K562 (cell line): ENCODE results near the gene SLTM. TPM values are rescaled to one million over a fixed set of nuclear protein-coding genes. Genes with fewer than 3 reads are reported as not detected.

Experiments used
- ADNP ChIP-seq: fragments of 200-800 bp; sonication (Bioruptor generic); IDR thresholded peaks from 2 replicates; pipeline ENCODE4 v1.6.1; 2016; ENCODE audit warnings: missing genetic modification characterization, missing compliant biosample characterization
- BACH1 ChIP-seq: fragments of 200-800 bp; sonication (Bioruptor generic); IDR thresholded peaks from 2 replicates; pipeline ENCODE4 v1.6.1; 2016; ENCODE audit warnings: missing genetic modification characterization, missing compliant biosample characterization
- CXXC5 ChIP-seq: fragments of 250-450 bp; sonication (Bioruptor Pico); IDR thresholded peaks from 2 replicates; pipeline ENCODE4 v1.8.0; 2022; ENCODE audit warnings: inconsistent platforms, mild to moderate bottlenecking, moderate library complexity
- ESRRA ChIP-seq: fragments of 450-650 bp; IDR thresholded peaks from 2 replicates; pipeline ENCODE4 v1.6.1; 2014; ENCODE audit warnings: low read depth, mild to moderate bottlenecking, moderate library complexity, borderline replicate concordance
- KDM1A ChIP-seq, 2 experiments: fragments of 450-650 bp; IDR thresholded peaks; 2 replicates each; pipeline ENCODE4 v1.6.1; 2016; ENCODE audit warnings: mild to moderate bottlenecking in 2 of 2
- KDM2B ChIP-seq: fragments of 250-450 bp; sonication (Bioruptor Pico); IDR thresholded peaks from 2 replicates; pipeline ENCODE4 v1.8.0; 2021; ENCODE audit warnings: mild to moderate bottlenecking, moderate library complexity
- KLF10 ChIP-seq: fragments of 250-450 bp; sonication (Bioruptor Pico); IDR thresholded peaks from 2 replicates; pipeline ENCODE4 v1.6.1; 2021; ENCODE audit warnings: matching md5 sums
- MED1 ChIP-seq: sonication (generic); formaldehyde crosslinking; IDR thresholded peaks from 2 replicates; pipeline ENCODE4 v1.8.1; 2023; ENCODE audit warnings: missing genetic modification reagents, borderline replicate concordance
- MTF1 ChIP-seq: fragments of 250-450 bp; sonication (Bioruptor Pico); IDR thresholded peaks from 2 replicates; pipeline ENCODE4 v1.9.0; 2021; ENCODE audit warnings: moderate library complexity, mild to moderate bottlenecking, inconsistent platforms, borderline replicate concordance
- REST ChIP-seq, 2 experiments: fragments of 450-650 bp; formaldehyde crosslinking in 1 of 2; IDR thresholded peaks; 2 replicates each; pipeline versions ENCODE4 v1.4.0 to v1.6.1; 2014 to 2020; ENCODE audit warnings: mild to moderate bottlenecking in 2 of 2, borderline replicate concordance in 1 of 2, low read depth in 1 of 2
- SREBF1 ChIP-seq: fragments of 150-350 bp; IDR thresholded peaks from 2 replicates; pipeline ENCODE4 v1.6.1; 2014; ENCODE audit warnings: antibody characterized with exemption, low read depth, low read length, borderline replicate concordance
- TAF9B ChIP-seq: fragments of 450-650 bp; IDR thresholded peaks from 2 replicates; pipeline ENCODE4 v1.6.1; 2018; ENCODE audit warnings: mild to moderate bottlenecking; ENCODE audit not compliant: partially characterized antibody
- ZNF398 ChIP-seq: fragments of 250-450 bp; sonication (Bioruptor Pico); IDR thresholded peaks from 2 replicates; pipeline ENCODE4 v1.8.0; 2021; ENCODE audit warnings: moderate library complexity, mild to moderate bottlenecking, inconsistent platforms
- ZNF408 ChIP-seq: fragments of 250-450 bp; sonication (Bioruptor Pico); IDR thresholded peaks from 2 replicates; pipeline ENCODE4 v1.4.0; 2020; ENCODE audit warnings: low read depth, mild to moderate bottlenecking, moderate library complexity
- ZNF57 ChIP-seq: fragments of 450-650 bp; formaldehyde crosslinking; IDR thresholded peaks from 2 replicates; pipeline ENCODE4 v1.4.0; 2020; ENCODE audit warnings: mild to moderate bottlenecking, moderate library complexity
- ZNF584 ChIP-seq: fragments of 200-800 bp; sonication (Bioruptor generic); IDR thresholded peaks from 2 replicates; pipeline ENCODE4 v1.6.1; 2016; ENCODE audit warnings: low read depth, mild to moderate bottlenecking, missing genetic modification characterization, missing compliant biosample characterization
- ZNF707 ChIP-seq: fragments of 250-450 bp; sonication (Bioruptor Pico); conservative IDR thresholded peaks from 2 replicates; pipeline ENCODE4 v1.8.0; 2022; ENCODE audit warnings: inconsistent platforms, mild to moderate bottlenecking, moderate library complexity
- ZNF778 ChIP-seq: fragments of 450-650 bp; formaldehyde crosslinking; IDR thresholded peaks from 2 replicates; pipeline ENCODE4 v1.4.0; 2020; ENCODE audit warnings: mild to moderate bottlenecking, moderate library complexity
- polyA plus RNA-seq, 8 experiments: library from polyadenylated mRNA; depleted of rRNA in 4 of 8; stranded (reverse) in 5 of 8; unstranded in 3 of 8; fragments of >200 nt; fragmentation: Nextera tagmentation in 2 of 8; fragmentation: Illumina TruSeq in 1 of 8; extraction: Ambion mirVana in 2 of 8; extraction: Trizol in 1 of 8; gene quantifications; 2 replicates each; pipeline versions ENCODE4 v1.2.1 to v1.2.3, GENCODE V29; 2011 to 2014; ENCODE audit warnings: inconsistent platforms in 1 of 8, missing spikeins in 1 of 8
- total RNA-seq, 7 experiments: library from RNA; depleted of rRNA in 6 of 7; stranded (reverse); fragments of >200 nt in 6 of 7; fragmentation: Illumina TruSeq in 2 of 7; extraction: Trizol in 2 of 7; gene quantifications; 2 replicates each; pipeline versions ENCODE4 v1.2.1 to v1.2.3, GENCODE V29; 2011 to 2021; ENCODE audit warnings: low replicate concordance in 1 of 7

SLTM gene
- total and polyA plus RNA-seq, 9 of the 15 experiments (the other 6 are each of a cell fraction or from before 2014, with no cell fraction given) = 39.5 to 163 (median 102) TPM

- peak; percentile 96 for TF ChIP-seq CXXC5
- peak; percentile 8; the same call in 1 of the 2 replicates for TF ChIP-seq ZNF584 (CRISPR knock-in tag)
- TF ChIP-seq BACH1 (tag) = no peak; the same call in 1 of the 2 replicates
- TF ChIP-seq ZNF778 (CRISPR knock-in tag) = no peak
- no peak for TF ChIP-seq ZNF57 (CRISPR knock-in tag)
- TF ChIP-seq ZNF408 (CRISPR knock-in tag) = no peak
- TF ChIP-seq SREBF1 = no peak
- TF ChIP-seq ZNF398 (CRISPR knock-in tag) = no peak
- peak; percentile 85 for TF ChIP-seq REST (IDR thresholded peaks at IDR 0.05; ENCODE audit: borderline replicate concordance)
- TF ChIP-seq REST (CRISPR knock-in tag; IDR thresholded peaks at IDR 0.05; ENCODE audit: low read depth) = peak; percentile 41; the same call in 1 of the 2 replicates
- TF ChIP-seq ADNP (tag) = no peak
- peak; percentile 87 for TF ChIP-seq TAF9B
- TF ChIP-seq MTF1 (CRISPR knock-in tag) = no peak
- TF ChIP-seq MED1 (CRISPR knock-in tag) = no peak; the same call in 1 of the 2 replicates
- no peak for TF ChIP-seq ZNF707 (CRISPR knock-in tag)
- TF ChIP-seq KLF10 (CRISPR knock-in tag) = no peak
- TF ChIP-seq KDM1A (IDR thresholded peaks at IDR 0.05) = no peak
- peak; percentile 19 for TF ChIP-seq KDM2B
- TF ChIP-seq ESRRA = 0 out of 2 replicates have a peak, but pooled peaks have one; percentile 63
Observed at GRCh38 chr15:58933281-58934113, at the start of gene SLTM (continued).
